Medulla oblongata (tissue), 1 donor: ENCODE measurements around the gene S1PR5.

ENCODE experiments used
- DNase-seq: peaks from one replicate; pipeline ENCODE4 v3.0.0-alpha.2; 2015; ENCODE audit errors: extremely low spot score

S1PR5 gene

DNA sequence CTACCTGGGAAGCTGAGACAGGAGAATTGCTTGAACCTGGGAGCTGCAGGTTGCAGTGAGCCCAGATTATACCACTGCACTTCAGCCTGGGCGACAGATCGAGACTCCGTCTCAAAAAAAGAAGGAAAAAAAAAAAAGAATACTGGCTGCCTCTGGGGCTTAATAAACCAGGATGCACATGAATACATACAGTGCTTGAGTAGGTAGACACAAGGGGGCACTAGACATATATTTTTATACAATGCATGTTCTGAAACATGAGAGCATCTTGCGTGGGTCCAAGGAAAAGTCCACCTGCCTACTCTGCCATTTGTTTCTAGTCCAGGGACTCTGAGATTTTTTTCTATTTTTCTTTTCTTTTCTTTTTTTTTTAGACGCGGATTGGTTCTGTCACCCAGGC is 45.3 kb downstream of the S1PR5 start:
- no peak for DNase-seq

GRCh38 chr19:10468133-10468532 is 49.1 kb downstream of the S1PR5 start:
- DNase-seq = no peak

- DNase-seq = no peak
These were observed 50.0 kb downstream of the S1PR5 start for GRCh38 chr19:10467104-10467706.

DNA sequence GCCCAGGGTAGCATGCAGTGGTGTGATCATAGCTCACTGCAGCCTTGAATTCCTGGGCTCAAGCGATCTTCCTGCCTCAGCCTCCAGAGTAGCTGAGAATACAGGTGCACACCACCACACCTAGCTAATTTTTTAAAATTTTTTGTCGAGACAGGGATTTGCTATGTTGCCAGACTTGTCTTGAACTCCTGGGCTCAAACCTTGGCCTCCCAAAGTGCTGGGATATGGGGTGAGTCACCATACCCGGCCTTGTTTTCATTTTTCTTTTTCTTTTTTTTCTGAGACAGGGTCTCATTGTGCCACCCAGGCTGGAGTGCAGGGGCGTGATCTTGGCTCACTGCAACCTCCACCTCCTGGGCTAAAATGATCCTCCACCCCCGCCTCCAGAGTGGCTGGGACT is 52.8 kb downstream of the S1PR5 start:
- no peak for DNase-seq
